GM18873 (cell line): Measurements from ENCODE around the gene PRXL2C.
A peak's percentile ranks its signal among the peaks of the same experiment; 100 is the strongest.
"Not testable (repeated sequence)": the region's sequence is repeated elsewhere in the genome, so short reads cannot be mapped to it uniquely, and the experiment has no call there.

Source experiments
- ATAC-seq: cut with Tn5 transposase; IDR thresholded peaks from one replicate; pipeline ENCODE4 v1.9.1; 2021; ENCODE audit warnings: mild to moderate bottlenecking, moderate library complexity, moderate number of reproducible peaks; ENCODE audit not compliant: unreplicated experiment, low FRiP score

PRXL2C gene

GRCh38 chr9:96655198-96655851 is at the start of gene PRXL2C:
TSS of gene PRXL2C (minus strand) at chr9:96655317. CDS start at chr9:96655281, 36 bp downstream.
- peak; percentile 24 for ATAC-seq

GRCh38 chr9:96700721-96701375 is 45.7 kb upstream of the PRXL2C start:
- not testable (repeated sequence) for ATAC-seq

- no peak for ATAC-seq
Measured at GRCh38 chr9:96691326-96691725, 36.2 kb upstream of the PRXL2C start.

GRCh38 chr9:96688745-96689464 is 33.8 kb upstream of the PRXL2C start:
- ATAC-seq, result no peak

GRCh38 chr9:96688187-96688586 is 33.1 kb upstream of the PRXL2C start:
- ATAC-seq, result no peak

- no peak for ATAC-seq
Measured at GRCh38 chr9:96686638-96687335, 31.7 kb upstream of the PRXL2C start.

- no peak for ATAC-seq
Measured at GRCh38 chr9:96680812-96681499, 25.8 kb upstream of the PRXL2C start.

- ATAC-seq, result no peak
Measured at GRCh38 chr9:96674906-96675538, 19.9 kb upstream of the PRXL2C start.

GRCh38 chr9:96673786-96674185 is 18.7 kb upstream of the PRXL2C start:
- ATAC-seq, result not testable (repeated sequence)

GRCh38 chr9:96668868-96669534 is 13.9 kb upstream of the PRXL2C start:
- no peak for ATAC-seq

GRCh38 chr9:96667363-96667728 is 12.2 kb upstream of the PRXL2C start:
- no peak for ATAC-seq

- ATAC-seq, result not testable (repeated sequence)
Measured at GRCh38 chr9:96666653-96667362, 11.7 kb upstream of the PRXL2C start.

GRCh38 chr9:96665789-96666188 is 10.7 kb upstream of the PRXL2C start:
- no peak for ATAC-seq

- ATAC-seq, result no peak
Measured at GRCh38 chr9:96663506-96664120, 8.5 kb upstream of the PRXL2C start.

- ATAC-seq, result no peak
Measured at GRCh38 chr9:96661711-96662110, 6.6 kb upstream of the PRXL2C start.

GRCh38 chr9:96660692-96661248 is 5.7 kb upstream of the PRXL2C start:
- ATAC-seq, result no peak

GRCh38 chr9:96654450-96655197 is 493 bp downstream of the PRXL2C start:
- ATAC-seq, result peak; percentile 31
